Epithelial cell of proximal tubule (primary cell): ENCODE data around the gene CYP8B1. TPM values are rescaled to one million over a fixed set of nuclear protein-coding genes. Genes with fewer than 3 reads are reported as not detected.

ENCODE experiments used
- DNase-seq: peaks from one replicate; pipeline ENCODE4 v3.0.0-alpha.2; 2011; ENCODE audit warnings: low read depth
- H3K4me3 ChIP-seq: 2 replicates; pipeline ENCODE4 v1.5.1; 2011; ENCODE audit warnings: low read depth, mild to moderate bottlenecking, low read length
- total RNA-seq: library from RNA; depleted of rRNA; stranded (reverse); fragments of >200 nt; gene quantifications from 2 replicates; pipeline ENCODE4 v1.2.3, GENCODE V29; 2015
- TF ChIP-seq, protein P1 (sequence below): conservative IDR thresholded peaks from 2 replicates; pipeline ENCODE4 v1.5.1; 2012; ENCODE audit warnings: low read depth, mild to moderate bottlenecking, low read length

The CYP8B1 gene
- total RNA-seq, 1 donor from 2014 or later: not detected

DNA sequence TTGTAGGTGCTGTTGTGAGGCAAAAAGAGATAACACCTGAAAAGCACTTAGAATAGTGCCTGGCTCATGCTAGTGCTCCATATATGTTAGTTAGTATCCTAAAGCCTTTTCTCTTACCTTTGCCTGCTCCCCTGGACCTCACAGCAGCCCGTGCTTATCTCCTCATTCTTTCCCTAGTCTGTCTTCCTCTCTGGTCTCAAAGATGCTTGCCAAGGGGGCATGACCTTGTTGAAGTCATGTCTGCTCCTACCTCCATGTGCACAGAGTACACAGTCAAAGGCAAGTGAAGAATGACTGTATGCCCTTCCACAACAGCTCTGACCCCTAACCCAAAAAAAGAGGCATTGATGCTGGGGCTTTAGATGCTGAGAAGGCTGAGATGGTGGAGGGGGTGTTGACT is 722 bp upstream of the CYP8B1 start:
- TF ChIP-seq, protein P1, sequence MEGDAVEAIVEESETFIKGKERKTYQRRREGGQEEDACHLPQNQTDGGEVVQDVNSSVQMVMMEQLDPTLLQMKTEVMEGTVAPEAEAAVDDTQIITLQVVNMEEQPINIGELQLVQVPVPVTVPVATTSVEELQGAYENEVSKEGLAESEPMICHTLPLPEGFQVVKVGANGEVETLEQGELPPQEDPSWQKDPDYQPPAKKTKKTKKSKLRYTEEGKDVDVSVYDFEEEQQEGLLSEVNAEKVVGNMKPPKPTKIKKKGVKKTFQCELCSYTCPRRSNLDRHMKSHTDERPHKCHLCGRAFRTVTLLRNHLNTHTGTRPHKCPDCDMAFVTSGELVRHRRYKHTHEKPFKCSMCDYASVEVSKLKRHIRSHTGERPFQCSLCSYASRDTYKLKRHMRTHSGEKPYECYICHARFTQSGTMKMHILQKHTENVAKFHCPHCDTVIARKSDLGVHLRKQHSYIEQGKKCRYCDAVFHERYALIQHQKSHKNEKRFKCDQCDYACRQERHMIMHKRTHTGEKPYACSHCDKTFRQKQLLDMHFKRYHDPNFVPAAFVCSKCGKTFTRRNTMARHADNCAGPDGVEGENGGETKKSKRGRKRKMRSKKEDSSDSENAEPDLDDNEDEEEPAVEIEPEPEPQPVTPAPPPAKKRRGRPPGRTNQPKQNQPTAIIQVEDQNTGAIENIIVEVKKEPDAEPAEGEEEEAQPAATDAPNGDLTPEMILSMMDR: no peak
- no peak overlapping the region for H3K4me3 ChIP-seq
- no peak for DNase-seq

DNA sequence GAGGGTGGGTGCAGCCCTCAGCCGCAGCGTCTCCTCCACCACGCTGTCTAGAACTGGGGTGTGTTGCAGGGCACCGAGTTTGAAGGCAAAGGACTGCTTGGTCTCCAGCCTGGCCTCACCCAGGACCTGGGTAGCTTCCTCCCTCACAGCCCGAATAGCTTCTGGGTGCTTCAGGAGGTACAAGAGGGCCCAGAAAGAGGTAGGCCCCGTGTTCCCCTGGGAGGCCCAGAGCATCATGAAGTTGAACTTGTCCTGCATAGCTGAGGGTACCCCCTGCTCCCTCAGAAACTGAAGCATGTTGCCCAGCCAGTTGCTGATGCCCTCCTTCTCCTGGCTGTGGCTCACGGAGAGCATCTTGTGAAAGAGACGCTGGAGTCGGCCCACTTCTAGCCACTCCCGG is 930 bp downstream of the CYP8B1 start:
- TF ChIP-seq, protein P1: no peak
- no peak overlapping the region for H3K4me3 ChIP-seq
- DNase-seq: no peak

DNA sequence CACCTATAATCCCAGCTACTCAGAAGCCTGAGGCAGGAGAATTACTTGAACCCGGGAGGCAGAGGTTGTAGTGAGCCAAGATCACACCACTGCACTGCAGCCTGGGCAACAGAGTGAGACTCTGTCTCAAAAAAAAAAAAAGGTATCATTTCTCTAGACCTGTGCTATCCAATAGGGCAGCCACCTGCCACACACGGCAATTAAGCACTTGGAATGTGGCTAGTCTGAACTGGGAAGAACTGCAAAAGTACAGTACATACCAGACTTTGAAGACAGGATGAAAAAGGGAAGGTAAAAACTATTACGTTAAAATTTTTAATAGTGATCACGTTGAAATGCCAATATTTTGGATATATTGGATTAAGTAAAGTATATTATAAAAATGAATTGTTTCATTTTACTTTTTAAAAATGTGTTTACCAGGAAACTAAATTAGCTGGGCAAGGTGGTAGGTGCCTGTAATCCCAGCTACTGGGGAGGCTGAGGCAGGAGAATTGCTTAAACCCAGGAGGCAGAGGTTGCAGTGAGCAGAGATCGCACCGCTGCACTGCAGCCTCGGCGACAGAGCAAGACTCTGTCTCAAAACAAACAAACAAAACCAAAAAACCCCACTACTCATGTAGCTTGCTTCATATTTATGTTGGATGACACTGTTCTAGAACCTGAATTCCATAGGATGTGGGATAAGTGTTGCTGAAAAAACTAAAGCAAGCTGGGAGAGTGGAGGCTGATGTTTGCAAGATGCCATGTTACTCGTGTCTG is 2.3 kb downstream of the CYP8B1 start:
- TF ChIP-seq, protein P1: no peak
- H3K4me3 ChIP-seq: no peak overlapping the region
- DNase-seq: no peak

DNA sequence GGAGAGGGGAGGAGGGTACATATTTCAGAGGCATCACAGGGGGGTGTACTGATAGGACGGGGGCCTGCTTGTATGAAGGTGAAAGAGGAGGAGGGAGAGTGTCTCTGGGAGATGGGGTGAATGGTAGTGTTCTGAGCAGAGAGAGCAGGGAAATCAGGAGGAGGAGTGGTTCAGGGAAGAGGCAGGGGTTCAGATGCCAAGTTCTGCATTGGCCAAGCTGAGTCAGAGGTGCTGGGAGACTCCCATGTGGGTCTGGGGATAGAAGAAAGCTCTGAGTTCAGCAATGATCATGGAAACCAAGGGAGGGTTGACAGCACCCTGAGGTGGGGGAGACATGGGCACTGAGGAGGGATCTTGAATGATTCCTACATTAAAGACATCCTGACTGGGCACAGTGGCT is 3.0 kb downstream of the CYP8B1 start:
- TF ChIP-seq, protein P1: no peak
- H3K4me3 ChIP-seq: no peak overlapping the region
- DNase-seq: no peak

DNA sequence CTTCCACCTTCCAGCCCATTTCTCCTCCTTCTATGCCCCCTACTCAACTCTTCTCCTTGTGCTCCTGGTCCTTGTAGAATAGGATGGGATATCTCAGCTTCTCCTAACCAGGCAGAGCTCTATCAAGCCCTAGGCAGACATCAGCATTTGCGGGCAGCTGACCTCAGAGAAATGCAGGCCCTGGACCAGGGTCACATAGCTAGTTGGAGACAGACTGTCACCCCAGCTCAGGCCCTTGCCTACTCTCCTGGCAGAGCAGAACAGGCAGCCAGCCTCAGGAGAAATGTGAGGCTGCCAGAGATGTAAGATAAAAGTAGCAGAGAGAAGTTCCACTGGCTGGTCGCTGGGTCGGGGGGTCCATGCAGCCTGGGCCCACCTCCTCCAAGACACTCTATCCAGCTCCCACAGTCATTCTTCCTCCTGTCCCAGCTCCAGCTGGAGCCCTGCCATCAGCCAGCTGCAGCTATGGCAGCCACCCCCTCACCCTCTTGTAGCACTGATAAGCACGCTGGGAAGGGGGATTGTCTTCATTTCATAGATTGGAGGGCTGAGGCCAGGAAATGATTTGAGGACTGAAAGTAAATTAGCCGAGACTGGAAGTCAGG is 4.0 kb downstream of the CYP8B1 start:
- DNase-seq: no peak
- H3K4me3 ChIP-seq: no peak overlapping the region
- TF ChIP-seq, protein P1: no peak

DNA sequence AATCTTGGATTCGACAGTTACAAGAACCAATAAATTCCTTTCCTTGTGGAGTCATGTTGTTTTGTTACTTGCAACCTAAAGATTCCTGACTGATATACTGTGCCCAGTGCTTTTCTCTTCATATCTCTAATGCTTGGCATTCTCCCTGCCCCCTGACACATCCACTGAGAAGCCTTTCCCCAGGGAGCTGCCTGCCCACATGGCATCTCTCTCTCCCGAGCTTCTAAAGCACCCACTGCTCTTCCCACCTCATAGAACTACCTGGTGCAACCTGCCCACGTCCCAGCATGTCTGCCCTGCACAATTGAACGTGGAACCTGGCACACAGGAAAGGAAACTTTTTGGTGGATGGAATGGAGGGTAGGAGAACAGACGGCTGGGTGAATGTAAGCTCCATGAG is 6.8 kb downstream of the CYP8B1 start:
- DNase-seq: no peak
- TF ChIP-seq, protein P1: no peak
- H3K4me3 ChIP-seq: no peak overlapping the region

DNA sequence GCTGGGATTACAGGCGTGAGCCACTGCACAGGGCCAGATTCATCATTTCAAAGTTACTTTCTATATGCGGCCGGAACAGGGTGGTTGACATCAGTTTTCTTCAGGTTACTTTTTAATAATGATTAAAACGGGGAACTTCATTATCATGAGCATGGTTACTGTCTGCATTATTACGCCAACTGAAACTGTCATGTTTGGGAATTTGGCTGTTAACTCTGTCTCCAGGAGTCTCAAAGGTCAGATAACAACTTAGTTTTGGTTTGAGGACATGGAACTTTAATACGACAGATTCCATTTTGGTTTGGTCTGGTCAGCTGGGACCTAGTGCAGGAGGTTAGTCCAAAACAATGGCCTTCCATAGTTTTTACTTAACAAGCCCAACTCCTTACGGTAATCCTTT is 8.5 kb downstream of the CYP8B1 start:
- H3K4me3 ChIP-seq: no peak overlapping the region
- no peak for DNase-seq
- TF ChIP-seq, protein P1: no peak
